ENCODE measurements around the gene TJP2.
"Not testable (repeated sequence)": the region's sequence is repeated elsewhere in the genome, so short reads cannot be mapped to it uniquely, and the experiment has no call there.

The TJP2 gene

DNA sequence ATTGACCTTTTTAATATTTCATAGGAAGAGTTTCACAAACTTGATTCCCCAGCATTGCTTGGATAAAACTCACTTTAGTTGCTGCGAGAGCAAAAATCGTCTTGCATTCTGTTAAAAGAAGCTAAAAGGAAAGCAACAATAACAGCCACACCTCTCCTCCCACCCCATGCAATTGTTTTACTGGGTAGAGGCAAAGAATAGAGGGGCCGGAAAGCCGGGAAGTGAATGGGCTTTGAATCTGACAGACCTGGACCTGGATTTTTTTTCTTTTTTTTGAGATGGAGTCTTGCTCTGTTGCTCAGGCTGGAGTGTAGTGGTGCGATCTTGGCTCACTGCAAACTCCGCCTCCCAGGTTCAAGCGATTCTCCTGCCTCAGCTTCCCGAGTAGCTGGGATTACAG is 9.5 kb upstream of the TJP2 start:
- not testable (repeated sequence) for DNase-seq

GRCh38 chr9:69165581-69165980 is 8.5 kb upstream of the TJP2 start:
- no peak for DNase-seq

GRCh38 chr9:69168709-69169217 is 5.3 kb upstream of the TJP2 start:
- DNase-seq: no peak

GRCh38 chr9:69170231-69170630 is 3.8 kb upstream of the TJP2 start:
- no peak for DNase-seq

DNA sequence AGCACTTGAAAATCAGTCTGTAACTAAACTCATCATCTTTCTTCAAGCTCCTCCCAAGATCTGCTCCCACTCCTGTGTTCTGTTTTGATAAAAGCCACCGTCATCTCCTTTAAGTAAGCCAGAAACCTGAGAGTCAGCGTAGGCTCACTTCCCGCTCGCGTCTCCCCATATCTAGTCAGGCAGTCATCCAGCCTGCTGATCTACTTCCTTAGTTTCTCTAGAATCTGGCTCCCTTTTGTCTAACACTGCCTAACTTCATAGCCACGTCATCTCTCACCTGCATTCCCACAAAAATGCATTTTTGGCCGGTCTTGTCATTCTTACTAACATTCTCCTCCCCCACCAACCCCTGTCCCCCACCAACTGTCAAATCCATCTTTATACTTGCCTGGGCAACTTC is 3.0 kb upstream of the TJP2 start:
- DNase-seq: no peak

- DNase-seq: no peak
These were observed 2.6 kb upstream of the TJP2 start for GRCh38 chr9:69171517-69171916.

DNA sequence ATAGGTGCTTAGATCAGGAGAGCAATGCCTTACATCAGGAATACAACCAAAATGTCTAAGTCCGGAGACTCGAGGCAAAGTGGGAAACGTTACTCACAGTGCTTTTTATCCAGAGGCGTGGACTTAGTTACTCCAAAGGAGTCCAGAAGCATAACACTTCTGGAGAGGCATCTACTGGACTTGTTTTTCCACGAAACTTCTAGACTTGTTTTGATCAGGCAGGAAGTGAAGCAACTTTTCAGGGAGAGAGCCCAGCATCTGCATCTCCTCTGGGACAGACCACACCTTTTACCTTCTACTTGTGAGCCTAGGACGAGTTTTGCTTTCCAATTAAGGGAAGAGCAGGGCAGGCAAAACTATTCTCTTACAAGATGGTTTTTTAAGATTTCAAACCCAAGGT is 1.2 kb upstream of the TJP2 start:
- DNase-seq: no peak

DNA sequence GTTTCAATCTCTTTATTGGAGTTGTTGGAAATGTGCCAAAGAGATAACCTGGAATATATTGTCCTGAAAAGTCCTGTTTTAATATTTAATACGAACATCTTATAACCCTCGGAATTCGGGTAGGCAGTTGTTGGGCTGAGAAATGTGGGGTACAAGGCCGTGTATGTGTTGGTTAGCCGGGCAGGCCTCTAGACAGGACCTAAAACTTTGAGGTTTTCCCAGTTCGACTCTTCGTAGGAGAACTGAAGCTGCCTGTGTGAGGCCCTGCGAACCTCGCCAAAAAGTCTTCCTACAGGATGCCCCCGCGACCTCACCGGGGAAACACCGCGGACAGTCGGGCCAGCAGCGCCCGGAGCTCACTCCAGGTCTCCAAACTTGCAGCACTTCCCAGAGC is 583 bp upstream of the TJP2 start:
- no peak for DNase-seq

- peak; percentile 53 to 80 for DNase-seq
These were observed 763 bp downstream of the TJP2 start for GRCh38 chr9:69174616-69175463.

DNA sequence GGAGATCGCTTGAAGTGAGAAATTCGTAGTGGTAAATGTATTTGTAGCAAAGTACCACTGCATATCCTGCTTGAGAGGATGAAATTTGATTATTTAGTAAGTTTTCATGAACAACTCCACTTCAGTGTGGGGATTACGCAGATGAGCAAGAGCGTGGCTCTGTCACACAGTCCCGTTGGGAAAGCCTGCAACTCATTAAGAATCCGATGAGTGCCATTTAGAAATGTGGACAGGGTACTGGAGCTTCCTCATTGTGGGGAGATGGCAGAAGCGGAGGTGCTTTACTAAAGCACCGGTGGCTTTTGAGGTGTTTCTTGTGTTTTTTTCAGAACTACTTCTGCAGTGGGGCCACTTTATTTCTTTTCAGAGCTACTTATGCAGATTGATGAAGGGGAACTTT is 1.4 kb downstream of the TJP2 start:
- DNase-seq: no peak

- no peak for DNase-seq
These were observed 2.5 kb downstream of the TJP2 start for GRCh38 chr9:69176471-69177171.

DNA sequence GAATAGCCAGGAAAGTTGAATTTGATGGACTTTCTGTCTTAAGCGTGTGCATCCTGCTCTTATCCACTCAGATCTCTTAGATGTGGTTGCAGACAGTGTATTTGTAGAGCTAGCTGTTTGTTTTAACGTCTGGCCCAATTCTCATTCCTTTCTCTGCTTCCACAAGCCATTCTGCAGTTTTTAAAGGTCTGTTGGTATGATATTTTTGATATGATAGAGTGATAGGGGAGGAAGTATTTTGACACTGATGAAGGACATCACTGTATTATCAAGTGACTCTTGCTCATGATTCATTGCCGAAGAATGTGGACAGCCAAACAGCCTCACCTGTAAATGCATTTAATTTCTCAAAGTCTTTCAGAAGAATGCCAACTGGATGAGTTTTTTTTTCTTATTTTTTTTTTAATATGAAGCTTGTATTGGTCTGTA is 4.5 kb downstream of the TJP2 start:
- peak in 1 of 2 experiments; percentile 42 for DNase-seq

DNA sequence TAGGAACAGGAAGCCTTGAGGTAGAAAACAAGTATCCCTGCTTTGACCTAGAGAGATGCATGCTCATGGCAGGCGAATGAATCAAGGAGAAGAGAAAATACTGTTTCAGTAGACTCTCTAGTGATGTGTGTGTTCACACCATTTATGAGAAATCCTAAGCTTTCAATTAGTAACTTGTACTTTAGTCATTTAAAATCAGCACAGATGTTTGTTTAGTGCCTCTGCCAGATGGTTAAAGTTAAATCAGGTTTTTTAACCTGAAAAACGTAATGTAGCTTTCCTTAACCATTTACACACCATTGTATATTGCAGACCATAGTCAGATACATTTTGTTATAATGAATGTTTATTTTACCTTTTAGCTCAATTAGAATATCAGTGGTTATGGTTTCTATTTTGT is 5.0 kb downstream of the TJP2 start:
- DNase-seq: no peak

- no peak for DNase-seq
These were observed 6.1 kb downstream of the TJP2 start for GRCh38 chr9:69180200-69180599.

- peak; percentile 83 to 94 for DNase-seq
These were observed 6.6 kb downstream of the TJP2 start for GRCh38 chr9:69180670-69181069.

- DNase-seq: no peak
These were observed 7.9 kb downstream of the TJP2 start for GRCh38 chr9:69181908-69182353.

DNA sequence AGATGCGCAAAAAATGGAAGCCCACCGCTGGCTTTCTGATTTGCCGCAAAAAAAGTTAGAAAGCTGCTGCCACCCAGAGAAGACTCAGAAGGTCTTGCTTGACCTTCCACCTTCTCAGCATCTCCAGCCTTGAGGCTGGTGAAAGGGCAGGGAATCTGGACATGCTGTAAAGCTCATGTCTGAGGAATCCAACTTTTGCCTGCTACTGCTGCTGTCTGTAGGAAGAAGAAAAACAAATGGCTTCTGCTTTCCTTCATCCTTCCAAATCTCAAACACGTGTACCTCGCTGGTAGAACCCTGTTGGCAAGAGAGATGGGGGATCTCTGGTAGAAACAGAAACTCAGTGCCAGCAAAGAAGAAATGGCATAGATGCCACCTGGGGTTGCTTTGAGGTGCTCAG is 10.2 kb downstream of the TJP2 start:
- DNase-seq: no peak

- no peak for DNase-seq
These were observed 12.9 kb downstream of the TJP2 start for GRCh38 chr9:69186841-69187611.

- no peak for DNase-seq
These were observed 14.9 kb downstream of the TJP2 start for GRCh38 chr9:69188975-69189374.

DNA sequence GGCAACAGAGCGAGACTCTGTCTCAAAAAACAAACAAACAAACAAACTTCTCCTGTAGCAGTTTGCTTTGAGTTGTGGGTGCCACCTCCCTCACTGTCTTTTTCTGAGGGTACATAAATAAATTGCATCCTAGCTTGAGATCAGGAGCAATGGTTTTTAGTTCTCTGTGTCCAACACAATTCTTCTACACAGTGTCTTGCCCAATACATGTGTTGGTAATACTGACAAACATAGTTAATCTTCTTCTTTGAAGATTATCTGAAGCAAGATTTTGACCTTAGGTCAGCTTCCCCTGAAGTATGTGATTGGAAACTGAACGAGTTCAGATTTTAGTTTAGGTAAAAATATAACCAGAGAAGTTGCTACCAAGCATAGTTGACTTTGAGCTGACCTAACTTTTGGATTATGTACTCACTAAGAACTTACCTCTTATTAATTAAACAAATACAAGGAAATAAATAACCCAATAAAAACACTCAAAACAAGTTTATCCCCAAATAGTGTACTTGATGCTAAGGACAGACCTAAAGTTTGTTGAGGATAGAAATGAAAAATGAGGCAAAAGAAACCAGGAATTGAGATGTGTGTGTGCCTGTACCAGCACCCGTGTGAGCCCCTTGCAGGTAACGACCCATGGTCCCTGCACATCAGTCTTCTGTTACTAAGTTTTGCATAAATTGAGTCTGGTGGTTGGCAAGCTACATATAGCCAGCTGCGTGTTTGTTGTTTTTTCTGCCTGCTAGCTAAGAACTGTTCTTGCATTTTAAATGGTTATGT is 16.2 kb downstream of the TJP2 start:
- no peak for DNase-seq

DNA sequence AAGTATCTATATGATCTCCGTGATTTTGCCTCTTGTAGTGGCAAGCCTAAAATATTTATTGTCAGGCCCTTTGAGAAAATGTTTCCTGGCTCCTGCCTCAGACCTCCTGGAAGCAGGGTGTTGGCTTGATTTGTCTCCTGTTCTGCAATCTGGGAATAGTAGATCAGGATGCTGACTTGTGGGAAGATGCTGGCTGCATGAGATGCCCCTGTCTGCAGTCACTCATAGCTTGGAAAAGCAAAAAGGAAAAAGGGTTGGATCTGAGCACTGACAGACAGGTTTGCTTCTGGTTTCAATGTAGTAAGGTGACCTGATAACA is 16.7 kb downstream of the TJP2 start:
- DNase-seq: no peak

- no peak for DNase-seq
These were observed 17.2 kb downstream of the TJP2 start for GRCh38 chr9:69191231-69191630.

GRCh38 chr9:69192214-69192613 is 18.1 kb downstream of the TJP2 start:
- DNase-seq: no peak

Measured in SW 1271 (cell line).